Activated CD8-positive, alpha-beta memory T cell treated with anti-CD3 and anti-CD28 coated beads for 36 hours (primary cell): ENCODE measurements around the gene ZNRF3. TPM values are rescaled to one million over a fixed set of nuclear protein-coding genes. Genes with fewer than 3 reads are reported as not detected.

Experiments
- CTCF ChIA-PET: fragments of 350-600 bp; sonication (Branson Sonifier 250); formaldehyde crosslinking; loops from one replicate; lab custom pipeline; 2021; ENCODE audit warnings: antibody characterized with exemption; lab: Charles Lee
- POLR2A ChIA-PET: fragments of 350-600 bp; sonication (Branson Sonifier 250); formaldehyde crosslinking; loops from one replicate; lab custom pipeline; 2021; ENCODE audit warnings: antibody characterized with exemption; lab: Charles Lee
- total RNA-seq, 2 experiments: library from RNA; stranded (reverse); gene quantifications; one replicate each; pipeline ENCODE4 v1.2.3, GENCODE V29; 2021

ZNRF3 gene
- total RNA-seq, 2 experiments from 2014 or later = 1.5 TPM

DNA sequence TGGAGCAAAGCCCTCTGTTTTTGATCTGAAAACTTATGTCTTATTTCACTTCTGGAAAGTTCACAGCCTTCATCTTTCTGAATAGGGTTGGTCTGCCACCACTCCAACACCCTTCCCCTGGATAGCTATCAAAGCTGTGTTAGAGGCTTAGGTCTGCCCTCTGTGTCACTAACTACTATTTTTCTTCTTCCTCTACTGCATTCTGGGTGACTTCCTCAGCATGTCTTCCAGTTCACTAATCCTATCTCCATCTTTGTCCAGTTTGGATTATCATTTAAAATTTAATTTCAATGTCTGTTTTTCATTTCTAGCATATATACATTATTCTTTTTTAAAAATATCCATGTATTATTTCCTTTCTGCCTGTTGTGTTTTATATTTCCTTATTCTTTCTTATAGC, 84.6 kb downstream of the ZNRF3 start:
- CTCF ChIA-PET = interaction anchor here (0.7 kb wide), 1 partner anchor 456 kb away, joined by 3 read pairs; no protein-coding TSS in a partner anchor
- POLR2A ChIA-PET = no interaction called here

DNA sequence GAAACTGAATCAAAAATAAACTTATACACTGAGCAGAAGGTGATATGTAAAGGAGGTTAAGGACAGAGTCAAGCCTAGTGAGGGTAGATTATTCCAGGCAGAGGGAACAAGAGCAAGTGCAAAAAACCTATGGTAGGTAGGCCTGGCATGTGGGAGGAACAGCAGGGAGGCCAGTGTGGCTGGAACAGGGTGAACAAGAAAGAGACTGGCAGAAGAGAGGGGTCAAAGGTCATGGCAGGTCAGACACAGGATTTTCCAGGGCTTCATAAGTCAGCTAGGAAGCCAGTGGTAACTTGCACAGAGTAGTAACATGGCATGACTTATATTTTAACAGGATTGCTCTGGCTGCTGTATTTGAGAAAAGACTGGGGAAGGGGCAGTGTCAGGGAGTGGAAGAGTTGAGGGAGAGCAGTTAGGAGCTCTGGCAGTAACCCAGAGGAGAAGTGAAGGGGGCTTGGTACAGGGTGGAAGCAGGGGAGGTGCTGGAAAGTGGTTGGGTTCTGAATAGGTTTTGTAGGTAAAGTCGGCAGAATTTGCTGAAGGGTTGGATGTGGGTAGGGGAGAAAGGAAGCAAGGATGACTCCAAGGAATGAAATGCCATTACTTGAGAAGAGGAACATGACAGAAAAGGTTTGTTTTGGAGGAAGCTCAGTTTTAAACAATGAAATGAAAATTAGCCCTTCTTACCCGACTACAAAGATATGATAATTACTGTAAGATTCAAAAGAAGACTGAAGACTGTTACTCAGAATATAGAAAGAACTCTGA, 86.2 kb downstream of the ZNRF3 start:
- POLR2A ChIA-PET = no interaction called here
- CTCF ChIA-PET = no interaction called here

DNA sequence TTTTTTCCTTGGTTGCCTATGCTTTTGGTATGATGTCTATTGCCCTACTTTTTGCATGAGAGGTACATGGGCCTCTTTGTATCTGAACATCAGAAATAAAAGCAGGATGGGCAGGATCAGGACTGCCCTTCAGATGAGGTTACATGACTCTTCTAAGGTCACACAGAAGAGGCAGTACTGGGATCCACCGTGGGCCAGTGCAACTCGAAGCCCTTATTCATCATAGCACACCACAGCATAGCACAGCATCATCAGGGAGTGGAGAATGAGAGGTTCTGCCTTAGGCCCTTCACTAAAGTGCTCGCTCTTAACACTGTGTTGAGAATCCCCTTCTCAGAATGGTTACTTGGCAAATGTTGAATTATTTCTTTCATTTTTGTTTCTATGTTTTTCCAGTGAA, 90.0 kb downstream of the ZNRF3 start:
- ChIA-PET CTCF (no interaction called here), POLR2A (no interaction called here)

DNA sequence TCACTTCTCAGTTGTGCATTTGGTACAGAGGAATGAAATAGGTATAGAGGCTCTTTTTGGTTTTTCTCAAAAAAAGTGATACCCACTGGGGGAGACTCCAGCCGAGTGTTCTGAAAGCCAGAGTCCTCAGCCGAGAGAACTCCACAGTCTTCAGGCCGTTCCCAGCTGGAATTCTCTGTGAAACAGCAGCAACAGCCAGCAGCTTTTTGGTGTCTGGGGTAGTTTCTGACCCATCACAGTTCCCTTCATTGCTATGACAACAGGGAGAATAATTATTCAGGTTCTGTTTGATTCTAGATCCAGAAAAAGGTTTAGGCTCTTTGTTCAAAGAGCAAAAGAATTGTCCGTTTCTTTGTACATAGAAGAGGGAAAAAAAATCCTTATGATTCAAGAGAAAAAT, 93.7 kb downstream of the ZNRF3 start:
- ChIA-PET CTCF (interaction anchor here (1.6 kb wide), 1 partner anchor 13 kb away, joined by 3 read pairs; no protein-coding TSS in a partner anchor), POLR2A (no interaction called here)

DNA sequence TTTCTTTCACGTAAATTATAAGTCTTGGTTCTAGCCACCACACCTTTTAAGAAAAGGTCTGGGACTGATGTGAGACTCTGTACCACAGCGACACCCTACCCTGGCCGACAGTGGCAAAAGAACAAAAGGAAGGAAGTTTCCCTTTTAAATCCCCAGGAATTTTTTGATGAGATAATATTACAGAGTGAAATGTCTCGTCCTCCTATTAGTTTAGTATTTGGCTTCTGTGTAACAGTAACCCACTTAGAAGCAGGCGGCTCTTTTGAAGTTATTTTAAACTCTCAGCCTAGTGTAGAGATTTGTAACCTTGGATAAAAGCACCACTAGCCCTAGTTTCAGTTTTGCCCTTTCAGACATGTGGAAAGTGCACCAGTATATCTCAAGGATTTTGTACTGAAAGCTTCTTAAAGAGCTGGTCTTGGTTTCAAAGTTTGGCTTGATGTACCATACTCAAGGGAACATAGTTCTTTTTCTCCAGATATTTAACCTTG, 94.2 kb downstream of the ZNRF3 start:
- ChIA-PET CTCF (no interaction called here), POLR2A (no interaction called here)

DNA sequence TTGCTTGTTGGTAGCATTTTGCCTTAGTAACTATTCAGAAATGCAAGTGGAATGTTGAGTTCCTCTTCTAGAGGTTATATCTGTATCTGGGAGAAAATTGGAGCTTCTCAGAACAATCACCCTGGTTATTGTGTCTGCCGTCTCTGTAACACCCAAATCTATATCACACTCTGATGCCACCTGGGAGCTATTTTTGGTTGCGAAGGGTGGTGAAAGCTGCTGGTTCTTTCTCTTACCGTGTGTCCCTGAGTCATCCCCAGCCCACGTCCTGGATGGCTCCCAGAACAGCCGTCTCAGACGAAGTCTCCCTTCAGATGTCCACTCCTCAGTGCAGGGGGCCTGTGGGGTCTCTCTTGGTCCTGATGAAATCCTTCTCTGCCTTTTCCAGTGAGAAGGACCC, 94.8 kb downstream of the ZNRF3 start:
- POLR2A ChIA-PET = no interaction called here
- CTCF ChIA-PET = no interaction called here

DNA sequence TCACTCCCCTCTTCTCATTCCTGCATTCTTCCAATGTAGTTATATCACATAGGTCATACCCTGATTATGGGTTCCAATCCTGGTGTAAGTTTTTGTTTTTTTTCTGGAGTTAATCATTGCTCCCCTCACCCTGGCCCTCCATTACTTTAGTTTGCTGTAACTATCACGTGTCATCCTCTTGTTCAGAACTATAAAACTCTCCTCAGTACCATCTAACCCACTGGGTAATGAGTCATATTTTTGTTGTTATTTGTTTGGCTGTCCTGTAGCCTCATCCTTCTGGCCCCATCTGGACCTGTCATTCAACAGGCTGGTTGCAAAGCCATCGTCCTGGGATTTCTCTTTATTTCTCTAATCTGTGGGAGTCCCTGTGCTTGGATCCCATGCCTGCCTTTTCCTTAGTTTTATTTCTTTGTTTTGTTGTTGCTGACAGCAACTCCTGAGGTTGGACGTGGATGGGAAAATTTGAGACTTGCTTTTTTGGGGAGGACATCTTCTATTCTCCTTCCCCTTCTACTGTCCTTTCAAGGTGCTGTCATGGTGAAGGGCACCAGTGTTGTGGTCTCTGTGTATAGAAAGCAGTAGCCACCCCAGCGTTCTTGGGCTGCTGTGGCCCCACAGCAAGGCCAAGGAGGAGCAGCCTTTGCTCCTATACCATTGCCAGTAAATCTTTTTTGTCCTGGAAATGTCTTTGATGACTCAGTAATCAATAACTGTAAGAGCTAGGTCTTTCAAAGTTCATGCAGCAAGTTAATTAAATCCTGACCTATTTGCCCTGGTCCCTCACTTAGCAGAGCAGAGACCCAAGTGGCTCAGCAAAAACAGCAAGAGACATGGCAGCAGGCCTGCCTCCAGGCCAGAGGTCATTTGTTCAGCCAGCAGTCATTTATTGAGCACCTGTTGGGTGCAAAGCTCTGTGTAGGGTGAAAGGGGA, 95.8 kb downstream of the ZNRF3 start:
- CTCF ChIA-PET = no interaction called here
- POLR2A ChIA-PET = no interaction called here

DNA sequence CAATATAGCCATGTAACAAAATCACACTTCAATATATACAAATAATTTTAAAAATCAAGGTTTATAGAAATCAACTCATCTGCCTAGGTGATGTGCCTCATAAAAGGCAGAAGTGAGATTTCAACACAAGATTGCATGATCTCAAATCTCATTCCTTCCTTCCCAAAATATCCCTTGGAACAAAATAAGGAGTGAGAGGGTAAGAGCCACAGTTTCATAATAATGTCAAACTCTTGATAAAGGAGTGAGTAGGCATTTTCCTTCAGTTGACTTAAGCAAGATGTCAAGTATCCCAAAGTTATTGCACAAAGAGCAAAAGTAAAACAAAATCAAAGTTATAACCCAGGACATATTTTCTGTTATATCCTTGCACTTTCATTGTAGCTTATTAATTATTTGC, 97.0 kb downstream of the ZNRF3 start:
- CTCF ChIA-PET = no interaction called here
- POLR2A ChIA-PET = no interaction called here

DNA sequence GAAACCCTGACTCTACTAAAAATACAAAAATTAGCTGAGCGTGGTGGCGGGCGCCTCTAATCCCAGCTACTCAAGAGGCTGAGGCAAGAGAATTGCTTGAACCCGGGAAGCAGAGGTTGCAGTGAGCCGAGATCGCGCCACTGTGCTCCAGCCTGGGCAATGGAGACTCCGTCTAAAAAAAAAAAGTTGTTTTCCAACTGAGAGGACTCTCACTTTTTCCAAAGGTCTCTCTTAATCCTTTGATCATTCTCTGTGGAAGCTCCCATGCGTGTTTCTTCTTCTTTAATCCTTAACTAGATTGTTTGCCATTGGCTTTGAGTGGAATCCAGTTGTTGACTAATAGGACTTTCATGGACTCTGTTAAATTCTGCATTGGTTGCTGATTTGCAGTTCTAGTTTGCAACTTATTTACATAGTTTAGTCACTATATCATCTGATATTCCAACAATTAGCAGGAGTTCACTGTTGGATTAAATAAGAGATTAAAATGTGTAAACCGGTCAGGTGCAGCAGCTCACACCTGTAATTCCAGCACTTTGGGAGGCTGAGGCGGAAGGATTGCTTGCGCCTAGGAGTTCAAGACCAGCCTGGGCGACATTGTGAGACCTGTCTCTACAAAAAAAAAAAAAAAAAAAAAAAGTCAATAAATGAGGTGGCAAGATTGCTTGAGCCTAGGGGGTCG, 98.6 kb downstream of the ZNRF3 start:
- CTCF ChIA-PET = interaction anchor here (0.6 to 1.2 kb wide), 3 partner anchors 10 to 834 kb away, joined by 3 to 4 read pairs (median 3); no protein-coding TSS in a partner anchor
- POLR2A ChIA-PET = interaction anchor here (0.7 kb wide), 1 partner anchor 631 kb away, joined by 4 read pairs; no protein-coding TSS in a partner anchor

DNA sequence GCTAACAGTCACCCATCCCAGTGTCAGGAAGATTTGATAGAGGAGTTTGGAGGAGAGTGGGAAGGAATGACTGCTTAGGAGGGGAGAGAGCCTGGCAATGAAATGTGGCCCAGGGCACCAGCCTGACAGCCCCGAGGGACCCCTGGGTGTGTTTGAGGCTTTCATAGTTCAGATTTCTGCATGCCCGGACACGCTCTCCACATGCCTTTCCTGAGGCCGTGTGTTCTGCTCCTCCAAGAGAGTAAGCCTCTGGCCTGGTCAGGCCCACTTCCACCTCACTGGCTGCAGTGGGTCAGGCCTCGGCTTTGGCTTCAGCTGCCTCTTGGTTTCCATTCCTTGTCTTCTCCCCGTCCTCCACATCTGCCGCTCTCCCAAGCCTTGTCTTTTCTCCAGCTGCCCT, 99.8 kb downstream of the ZNRF3 start:
- CTCF ChIA-PET = interaction anchor here (0.9 kb wide), 1 partner anchor 58 kb away, joined by 3 read pairs; no protein-coding TSS in a partner anchor
- POLR2A ChIA-PET = interaction anchor here (0.8 kb wide), 1 partner anchor 172 kb away, joined by 3 read pairs; no protein-coding TSS in a partner anchor

DNA sequence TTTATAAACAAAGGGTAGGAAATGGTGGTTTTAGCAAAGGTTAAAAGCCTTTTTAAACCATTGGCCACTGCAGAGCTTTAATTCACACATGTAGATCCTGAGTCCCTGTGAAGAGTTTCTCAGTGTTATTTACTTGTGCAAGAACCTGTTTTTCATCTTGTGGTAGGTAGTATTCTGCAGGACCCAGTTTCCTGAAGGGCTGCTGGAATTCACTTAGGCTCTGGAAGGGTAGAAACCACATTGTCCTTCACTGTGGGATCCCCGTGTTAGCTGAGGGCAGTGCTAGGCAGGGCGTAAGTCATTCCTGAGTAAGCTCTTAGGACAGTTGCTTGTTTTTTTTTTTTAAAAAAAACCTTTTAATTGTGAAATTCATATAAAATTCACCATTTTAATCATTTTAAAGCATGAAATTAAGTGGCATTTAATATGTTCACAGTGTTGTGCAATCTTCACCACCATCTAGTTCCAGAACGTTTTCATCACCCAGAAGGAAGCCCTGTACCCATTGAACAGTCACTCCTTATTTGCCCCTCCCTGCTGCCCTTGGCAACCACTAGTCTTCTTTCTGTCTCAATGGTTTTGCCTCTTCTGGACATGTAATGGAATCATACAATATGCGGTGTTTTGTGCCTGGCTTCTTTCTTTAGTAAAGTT, 100.5 kb downstream of the ZNRF3 start:
- POLR2A ChIA-PET = interaction anchor here (0.8 kb wide), 1 partner anchor 172 kb away, joined by 3 read pairs; no protein-coding TSS in a partner anchor
- CTCF ChIA-PET = no interaction called here

DNA sequence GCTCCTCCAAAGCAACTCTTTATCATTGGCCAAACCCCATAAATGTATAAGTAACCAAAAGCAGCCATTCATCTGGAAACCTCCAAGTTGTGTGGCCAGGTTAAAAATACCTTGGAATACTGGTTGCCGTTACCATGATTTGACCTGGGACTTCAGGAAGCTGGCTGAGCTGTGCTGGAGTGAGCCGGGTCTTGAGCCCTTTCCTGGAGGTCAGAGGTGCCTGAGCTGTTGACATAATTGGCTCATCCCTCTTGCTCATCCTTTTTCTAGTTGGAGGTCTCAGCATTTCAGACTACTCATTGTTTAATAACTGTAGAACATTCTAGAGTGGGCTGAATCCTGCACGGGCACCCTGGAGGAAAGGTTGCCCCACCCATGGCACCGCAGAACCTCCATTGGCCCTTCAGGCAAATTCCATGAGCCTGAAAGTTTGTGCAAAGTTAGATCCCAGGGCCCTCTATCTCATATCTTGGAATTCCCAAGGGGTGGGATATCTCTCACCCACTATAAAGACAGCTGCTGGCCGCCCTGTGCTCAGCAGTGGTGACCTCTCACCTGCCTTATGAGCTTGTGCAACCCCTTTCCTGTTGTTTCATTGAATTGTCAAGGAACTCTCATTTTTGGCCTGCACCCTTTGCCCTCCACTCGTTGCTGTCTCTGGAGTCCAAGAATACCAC, 101.2 kb downstream of the ZNRF3 start:
- ChIA-PET POLR2A (no interaction called here), CTCF (no interaction called here)

DNA sequence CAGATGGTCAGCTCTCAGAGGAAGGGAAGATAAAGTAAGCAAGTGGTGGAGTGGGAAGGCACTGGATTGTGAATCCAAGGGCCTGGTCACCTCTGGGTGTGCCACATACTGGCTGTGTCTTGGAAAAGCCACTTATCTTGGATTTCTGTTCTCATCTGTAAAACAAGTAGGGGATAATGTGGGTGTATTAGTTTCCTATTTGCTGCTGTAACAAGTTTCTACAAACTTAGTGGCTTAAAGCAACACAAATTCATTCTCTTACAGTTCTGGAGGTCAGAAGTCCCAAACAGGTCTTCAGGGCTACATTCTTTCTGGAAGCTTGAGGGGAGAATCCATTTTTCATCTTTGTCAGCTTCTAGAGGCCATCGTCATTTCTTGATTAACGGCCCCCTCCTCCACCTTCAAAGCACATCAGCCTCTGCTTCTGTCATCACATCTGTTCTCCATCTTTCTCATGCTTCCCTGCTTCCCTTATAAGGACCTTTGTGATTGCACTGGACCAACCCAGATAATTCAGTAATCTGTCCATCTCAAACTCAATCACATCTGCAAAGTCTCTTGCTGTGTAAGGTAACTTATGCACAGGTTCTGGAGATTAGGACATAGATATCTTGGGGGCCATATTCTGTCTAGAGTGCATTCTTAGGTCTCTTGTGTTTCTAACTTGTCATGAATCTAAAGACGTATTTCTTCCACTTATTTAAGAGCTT, 102.4 kb downstream of the ZNRF3 start:
- ChIA-PET CTCF (no interaction called here), POLR2A (no interaction called here)

DNA sequence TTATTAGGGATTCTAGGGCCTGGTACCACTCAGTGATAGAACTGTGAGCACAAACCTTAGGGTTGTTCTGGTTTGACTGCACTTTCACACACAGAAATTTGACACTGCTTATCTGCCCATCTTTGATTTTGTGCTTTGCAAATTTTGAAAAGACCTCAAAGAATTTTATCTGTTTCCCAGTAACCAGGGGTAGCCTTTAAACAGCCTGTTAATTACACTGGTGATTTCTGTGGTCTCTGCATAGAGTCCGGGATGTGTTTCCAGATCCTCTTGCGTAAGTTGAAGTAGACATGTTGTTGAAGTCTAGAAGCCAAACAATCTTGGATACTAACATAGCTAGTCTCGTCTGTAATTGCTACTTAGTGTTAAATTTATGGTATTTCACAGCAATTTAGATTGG, 103.0 kb downstream of the ZNRF3 start:
- POLR2A ChIA-PET = no interaction called here
- CTCF ChIA-PET = no interaction called here

DNA sequence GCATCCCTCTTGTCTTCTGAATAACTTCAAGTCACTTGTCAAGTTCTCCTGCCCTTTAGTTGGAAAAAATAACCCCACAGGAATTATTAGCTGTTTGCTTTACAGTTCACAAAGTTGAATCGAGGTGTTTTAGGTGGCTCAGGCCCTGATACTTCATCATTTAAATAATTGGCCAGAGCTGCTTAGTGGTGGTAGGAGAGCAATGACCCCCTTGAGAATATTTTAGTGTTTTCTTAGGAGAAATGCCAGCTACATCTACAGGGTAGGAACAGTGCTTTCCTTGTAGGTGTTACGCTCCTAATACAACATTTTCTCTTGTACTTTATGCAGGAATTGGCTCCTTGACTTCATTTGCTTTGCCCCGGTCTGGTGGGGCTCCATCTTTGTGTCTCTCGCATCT, 105.1 kb downstream of the ZNRF3 start:
- POLR2A ChIA-PET = no interaction called here
- CTCF ChIA-PET = no interaction called here

DNA sequence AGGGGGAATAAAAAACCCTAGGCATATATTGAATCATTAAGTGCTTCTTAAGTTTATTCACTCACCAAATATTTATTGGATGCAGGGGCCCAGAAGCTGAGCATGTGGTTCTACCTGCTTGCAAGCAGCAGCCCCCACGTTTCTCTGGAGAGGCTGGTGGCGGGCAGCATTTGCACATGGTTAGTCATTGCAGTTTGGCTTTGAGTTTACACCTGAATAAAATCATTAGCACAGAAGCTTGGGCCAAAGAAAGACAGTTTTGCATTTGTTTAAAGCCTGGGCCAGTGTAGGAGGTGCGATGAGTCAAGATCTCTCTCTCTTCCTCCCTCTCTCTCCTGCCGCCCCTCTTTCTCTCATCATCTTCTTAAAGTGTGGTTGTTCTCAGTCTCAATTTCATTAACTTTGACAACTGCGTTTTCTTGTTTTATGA, 105.7 kb downstream of the ZNRF3 start:
- ChIA-PET CTCF (no interaction called here), POLR2A (no interaction called here)

DNA sequence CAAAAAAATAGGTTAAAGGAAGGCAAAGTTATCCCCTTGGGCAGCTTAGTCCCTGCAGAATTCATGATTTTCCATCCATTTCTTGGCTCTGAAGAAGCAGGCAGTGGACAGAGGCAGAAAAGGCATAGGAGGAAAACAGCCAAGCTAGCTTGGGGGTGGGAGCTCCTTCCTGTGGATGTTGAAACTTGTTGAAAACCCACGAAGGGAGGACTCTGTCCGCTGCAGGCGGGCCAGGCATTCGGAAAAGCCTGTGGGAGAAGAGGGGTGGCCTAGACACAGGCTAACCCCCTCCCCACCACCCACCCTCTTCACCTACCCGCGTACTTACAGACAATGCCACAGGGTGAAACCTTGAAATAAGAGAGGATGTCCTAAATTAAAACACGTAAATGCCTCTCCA, 106.1 kb downstream of the ZNRF3 start:
- CTCF ChIA-PET = no interaction called here
- POLR2A ChIA-PET = no interaction called here

DNA sequence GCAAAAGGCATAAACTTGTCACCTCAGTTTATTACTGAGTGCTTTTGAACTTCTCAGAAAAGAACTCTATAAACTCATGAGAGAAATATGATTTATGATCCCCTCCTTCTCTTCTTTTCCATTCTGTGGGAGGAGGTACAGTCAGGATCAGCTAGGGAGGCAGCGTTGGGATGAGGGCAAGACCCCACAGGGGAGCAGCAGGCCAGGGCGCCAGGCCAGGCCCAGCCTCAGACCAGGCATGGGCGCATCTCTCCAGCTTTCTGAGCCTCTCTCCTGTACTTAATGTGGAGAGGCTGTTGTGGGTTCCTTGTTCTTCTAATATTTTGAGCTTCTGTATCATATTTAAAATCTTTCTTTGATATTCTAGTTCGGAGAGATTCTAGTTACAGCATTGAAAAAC, 106.5 kb downstream of the ZNRF3 start:
- ChIA-PET CTCF (interaction anchor here (0.7 to 1.0 kb wide), 2 partner anchors 14 to 33 kb away, joined by 3 read pairs; no protein-coding TSS in a partner anchor), POLR2A (no interaction called here)
